Large intestine (tissue), 3 donors: ENCODE measurements around the gene KRT80. TPM values are rescaled to one million over a fixed set of nuclear protein-coding genes. Genes with fewer than 3 reads are reported as not detected.

Source experiments
- DNase-seq, 2 donors: peaks; one replicate each; pipeline versions ENCODE4 v3.0.0 to v3.0.0-alpha.2; 2013
- H3K27ac ChIP-seq: one replicate; pipeline ENCODE4 v1.5.1; 2013; ENCODE audit warnings: low read length
- H3K27me3 ChIP-seq: 2 replicates; pipeline ENCODE4 v1.6.1; 2013; ENCODE audit warnings: low read length; ENCODE audit not compliant: control insufficient read depth, insufficient read depth
- H3K36me3 ChIP-seq: 2 replicates; pipeline ENCODE4 v1.6.1; 2013; ENCODE audit warnings: low read length; ENCODE audit not compliant: control insufficient read depth, insufficient read depth
- H3K4me1 ChIP-seq: one replicate; pipeline ENCODE4 v1.6.1; 2013; ENCODE audit warnings: low read length; ENCODE audit not compliant: control insufficient read depth, insufficient read depth
- H3K4me3 ChIP-seq: one replicate; pipeline ENCODE4 v1.5.1; 2013; ENCODE audit warnings: low read length
- H3K9me3 ChIP-seq: one replicate; pipeline ENCODE4 v1.6.1; 2013; ENCODE audit warnings: mild to moderate bottlenecking, low read depth, low read length, moderate library complexity; ENCODE audit not compliant: control insufficient read depth
- WGBS: methylation state at CpG from one replicate; pipeline ENCODE4 v1.1.5; 2013; ENCODE audit warnings: low lambda C conversion rate; ENCODE audit not compliant: insufficient coverage; 5-methylcytosine and 5-hydroxymethylcytosine counted together
- polyA plus RNA-seq: library from polyadenylated mRNA; unstranded; fragments of 120-200 nt; gene quantifications from one replicate; pipeline ENCODE4 v1.2.1, GENCODE V29; 2013

Gene KRT80
- polyA plus RNA-seq, 1 donor = 0.45 TPM

DNA sequence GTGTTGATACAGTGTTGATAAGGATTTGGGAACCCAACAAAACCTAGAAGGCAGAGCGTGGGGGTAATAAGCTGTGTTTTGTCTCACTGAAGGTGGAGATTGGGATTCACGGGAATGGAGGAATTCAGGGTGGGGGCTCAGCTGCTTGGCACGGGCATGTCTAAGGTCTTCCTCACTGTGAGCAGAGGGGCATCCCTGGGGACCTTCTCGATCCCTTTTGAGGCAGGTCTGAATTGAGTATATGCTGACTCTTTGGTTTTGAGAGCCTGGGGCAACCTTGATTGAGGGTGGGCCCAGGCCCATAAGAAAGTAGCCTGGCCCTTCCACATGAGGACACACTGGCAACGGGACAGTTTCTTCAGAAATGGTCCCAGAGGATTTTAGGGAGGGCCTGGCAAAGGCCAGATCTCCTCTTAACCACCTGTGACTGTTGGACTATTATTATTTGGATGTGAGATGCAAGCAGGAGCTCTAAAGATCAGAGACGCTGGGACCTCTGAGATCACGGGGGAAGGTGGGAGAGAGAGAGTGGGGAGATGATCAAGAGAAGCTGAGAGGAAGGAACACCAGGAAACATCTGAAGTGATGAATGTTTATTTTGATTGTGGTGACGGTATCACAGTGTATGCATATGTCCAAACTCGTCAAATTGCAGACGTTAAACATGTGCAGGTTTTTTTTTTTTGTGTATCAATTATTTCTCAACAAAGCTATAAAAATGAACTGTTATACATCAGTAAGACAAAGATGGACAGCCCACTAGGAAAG is 63.9 kb downstream of the KRT80 start:
- no peak overlapping the region for H3K4me3 ChIP-seq
- H3K9me3 ChIP-seq = no peaks in the 10 kb centered on the region
- H3K27ac ChIP-seq = no peak overlapping the region
- no peaks in the 10 kb centered on the region for H3K4me1 ChIP-seq
- H3K36me3 ChIP-seq = no peaks in the 10 kb centered on the region
- WGBS = 53% methylated on average over 3 of the region's 10 CpGs
- no peak for DNase-seq
- no peaks in the 10 kb centered on the region for H3K27me3 ChIP-seq

DNA sequence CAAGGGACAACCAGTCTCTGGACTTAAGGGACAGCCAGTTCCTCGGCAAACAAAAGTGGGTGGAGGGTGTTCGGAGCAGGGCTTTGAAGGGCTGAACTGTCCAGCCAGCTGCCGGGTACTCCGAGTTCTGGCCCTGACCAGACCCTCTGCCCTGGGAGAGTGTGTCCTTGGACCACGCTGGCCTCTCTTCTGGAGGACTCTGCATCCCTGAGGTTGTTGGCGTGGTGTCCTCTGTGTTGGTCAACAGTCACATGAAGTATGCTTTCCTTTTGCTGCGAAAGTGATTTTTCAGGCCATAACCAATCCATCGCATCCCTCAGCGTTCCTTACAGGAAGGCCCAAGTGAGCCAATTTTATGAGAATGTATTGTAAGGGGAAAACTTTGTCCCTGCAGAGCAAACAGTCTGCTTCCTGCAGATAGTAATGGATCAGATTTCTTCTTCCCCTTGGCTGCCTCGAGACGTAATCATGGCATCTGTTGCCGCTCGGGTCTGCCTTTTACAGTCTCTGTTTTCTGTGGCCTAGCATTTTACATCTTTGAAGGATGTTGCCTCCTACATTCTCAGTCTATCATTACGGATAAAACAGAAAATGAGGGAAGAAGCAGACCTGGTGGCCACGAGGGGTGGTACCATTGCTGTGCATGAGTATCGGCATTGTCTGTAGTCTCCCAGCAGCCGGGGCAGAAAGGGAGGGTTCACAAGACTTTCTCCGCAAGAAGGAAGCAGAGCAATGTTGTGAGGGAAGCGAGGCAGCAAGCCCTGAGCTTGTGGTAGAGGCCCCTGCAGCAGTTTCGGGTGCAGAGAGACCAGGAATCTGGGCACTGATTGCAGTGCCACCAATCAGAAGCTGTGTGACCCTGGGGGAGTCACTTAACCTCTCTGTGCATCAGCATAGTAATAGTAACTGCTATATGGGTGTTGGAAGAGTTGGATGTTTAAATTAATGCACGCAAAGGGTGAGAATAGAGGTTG is 64.9 kb downstream of the KRT80 start:
- peak in 1 of 2 donors; percentile 24 for DNase-seq
- Histone ChIP-seq H3K27ac (no peak overlapping the region), H3K4me3 (no peak overlapping the region), H3K9me3 (no peaks in the 10 kb centered on the region), H3K36me3 (no peaks in the 10 kb centered on the region), H3K4me1 (no peaks in the 10 kb centered on the region), H3K27me3 (no peaks in the 10 kb centered on the region)
- WGBS = 0% methylated on average over 2 of the region's 21 CpGs

DNA sequence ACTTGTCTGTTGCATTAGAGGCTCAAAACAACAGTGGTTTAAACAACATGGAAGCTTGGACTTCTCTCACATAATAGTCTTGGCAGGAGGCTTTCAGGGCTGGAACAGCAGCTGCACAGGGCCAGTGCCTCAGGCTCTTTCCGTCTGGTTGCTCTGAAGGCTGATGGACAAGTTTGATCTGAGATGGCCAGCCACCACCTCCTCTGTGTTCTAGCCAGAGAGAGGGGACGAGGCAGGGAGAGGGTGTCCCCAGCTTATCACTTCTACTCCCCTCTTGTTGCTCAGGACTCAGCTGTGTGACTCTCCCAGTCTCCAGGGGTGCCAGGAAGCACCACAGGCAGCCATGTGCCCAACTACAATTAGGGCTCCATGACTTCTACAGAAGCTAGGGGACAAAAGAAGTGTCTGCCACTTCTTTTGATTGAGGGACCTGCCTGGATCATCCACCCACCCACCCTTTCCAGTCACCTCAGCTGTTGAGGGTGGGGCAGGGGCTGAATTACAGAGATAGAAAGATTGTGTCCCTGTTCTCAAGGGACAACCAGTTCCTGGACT is 65.7 kb downstream of the KRT80 start:
- Histone ChIP-seq H3K4me3 (no peak overlapping the region), H3K36me3 (no peaks in the 10 kb centered on the region), H3K27me3 (no peaks in the 10 kb centered on the region), H3K27ac (no peak overlapping the region), H3K9me3 (no peaks in the 10 kb centered on the region), H3K4me1 (no peaks in the 10 kb centered on the region)
- no CpG with 5 or more reads among the region's 2 CpGs for WGBS
- DNase-seq = no peak

DNA sequence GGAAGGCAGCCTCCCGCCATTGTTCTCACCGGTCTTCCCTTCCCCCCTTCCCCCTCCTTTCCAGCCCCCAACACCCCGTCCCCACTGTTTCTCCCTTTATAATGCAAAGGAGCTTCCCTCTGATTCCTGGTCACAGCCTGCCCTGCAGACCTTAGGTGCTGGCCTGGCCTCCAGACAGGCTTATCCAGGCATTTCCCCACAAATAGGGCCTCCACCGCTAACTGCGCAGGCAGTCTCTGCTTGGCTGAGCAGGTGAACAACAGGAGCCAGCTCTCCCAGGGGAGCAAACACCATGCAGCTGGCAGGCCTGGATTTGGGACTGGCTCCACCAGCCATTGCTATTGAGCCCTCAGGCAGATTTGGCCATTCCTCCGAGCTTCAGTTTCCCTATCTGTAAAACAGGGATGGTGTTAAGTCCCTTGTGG is 66.3 kb downstream of the KRT80 start:
- no peaks in the 10 kb centered on the region for H3K27me3 ChIP-seq
- H3K36me3 ChIP-seq = no peaks in the 10 kb centered on the region
- no peak for DNase-seq
- WGBS = no CpG with 5 or more reads among the region's 6 CpGs
- H3K4me1 ChIP-seq = no peaks in the 10 kb centered on the region
- no peak overlapping the region for H3K4me3 ChIP-seq
- no peak overlapping the region for H3K27ac ChIP-seq
- H3K9me3 ChIP-seq = no peaks in the 10 kb centered on the region

DNA sequence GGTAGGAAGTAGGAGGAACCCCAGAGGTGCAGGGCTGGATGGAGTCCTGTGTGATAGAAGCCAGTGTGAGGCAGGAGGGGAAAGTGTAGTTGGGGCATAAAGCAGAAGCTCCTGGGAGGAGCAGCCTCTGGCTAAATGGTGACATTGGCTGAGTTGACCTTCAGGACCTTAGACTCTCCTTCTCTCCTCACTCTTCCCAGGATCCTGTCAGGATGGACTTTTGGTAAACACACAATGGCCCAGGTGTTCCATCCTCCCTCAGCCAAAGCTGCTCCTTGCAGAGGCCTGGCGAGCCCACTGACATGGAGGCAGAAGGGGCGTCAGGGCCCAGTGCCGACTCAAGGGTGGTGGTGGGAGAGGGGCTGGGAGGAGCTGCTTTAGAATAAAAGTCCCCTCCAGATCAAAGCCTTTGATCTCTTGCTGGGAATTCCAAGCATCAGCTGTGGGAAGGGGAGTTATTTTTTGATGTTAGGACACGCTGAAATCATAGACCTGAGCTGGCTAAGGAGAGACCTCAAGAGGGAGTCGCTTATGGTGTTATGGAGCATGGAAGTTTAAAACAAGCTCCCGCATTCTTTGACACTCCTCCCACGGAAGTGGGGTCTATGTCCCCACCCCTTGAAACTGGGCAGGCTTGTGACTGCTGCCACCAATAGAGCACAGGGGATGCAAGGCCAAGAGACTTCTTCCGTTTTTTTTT is 68.2 kb downstream of the KRT80 start:
- Histone ChIP-seq H3K4me3 (no peak overlapping the region), H3K4me1 (peaks cover 9% of the 10 kb centered on the region), H3K36me3 (no peaks in the 10 kb centered on the region), H3K27ac (no peak overlapping the region), H3K9me3 (no peaks in the 10 kb centered on the region), H3K27me3 (no peaks in the 10 kb centered on the region)
- no peak for DNase-seq
- 44% methylated on average over 2 of the region's 8 CpGs for WGBS

DNA sequence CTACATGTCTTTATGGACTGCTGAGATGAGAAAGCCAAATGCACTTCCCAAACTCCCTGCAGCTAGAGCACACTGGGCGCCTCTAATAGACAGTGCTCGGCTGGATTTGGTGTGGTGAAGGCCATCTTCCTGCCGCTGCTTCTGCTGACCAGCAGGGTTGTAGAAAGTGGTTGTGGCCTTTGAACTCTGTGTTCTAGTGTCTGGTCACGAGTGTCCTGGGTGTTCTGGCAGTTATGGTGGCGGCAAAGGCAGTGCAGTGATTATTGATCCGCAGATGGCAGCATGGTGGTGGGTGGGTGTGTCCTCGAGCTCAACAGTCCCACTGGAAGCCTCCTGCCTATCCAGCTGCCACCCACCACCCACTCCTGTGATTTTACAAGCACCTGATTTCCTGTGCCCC is 68.9 kb downstream of the KRT80 start:
- no peaks in the 10 kb centered on the region for H3K9me3 ChIP-seq
- H3K36me3 ChIP-seq = no peaks in the 10 kb centered on the region
- H3K27ac ChIP-seq = no peak overlapping the region
- H3K4me3 ChIP-seq = no peak overlapping the region
- WGBS = 100% methylated on average over 2 of the region's 7 CpGs
- no peak for DNase-seq
- H3K4me1 ChIP-seq = peaks cover 9% of the 10 kb centered on the region
- H3K27me3 ChIP-seq = no peaks in the 10 kb centered on the region

DNA sequence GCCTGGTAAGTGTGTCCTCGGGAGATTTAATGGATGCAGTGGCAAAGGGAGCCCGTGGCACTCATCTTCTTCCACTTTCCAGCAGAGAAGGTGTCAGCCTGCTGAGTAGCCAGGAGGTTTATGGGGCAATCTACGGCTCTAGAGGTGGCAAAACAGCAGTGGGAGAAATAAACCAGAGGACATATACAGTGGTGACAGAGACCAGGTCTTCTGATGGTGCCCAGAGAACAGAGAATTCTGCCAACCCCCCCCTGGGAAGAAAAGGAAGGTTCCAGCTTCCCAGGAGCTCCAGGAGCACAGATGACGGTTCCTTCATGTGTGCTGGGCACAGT is 69.3 kb downstream of the KRT80 start:
- Histone ChIP-seq H3K4me3 (no peak overlapping the region), H3K27me3 (no peaks in the 10 kb centered on the region), H3K4me1 (peaks cover 9% of the 10 kb centered on the region), H3K27ac (no peak overlapping the region), H3K9me3 (no peaks in the 10 kb centered on the region), H3K36me3 (no peaks in the 10 kb centered on the region)
- DNase-seq = no peak
- no CpG with 5 or more reads among the region's 4 CpGs for WGBS

DNA sequence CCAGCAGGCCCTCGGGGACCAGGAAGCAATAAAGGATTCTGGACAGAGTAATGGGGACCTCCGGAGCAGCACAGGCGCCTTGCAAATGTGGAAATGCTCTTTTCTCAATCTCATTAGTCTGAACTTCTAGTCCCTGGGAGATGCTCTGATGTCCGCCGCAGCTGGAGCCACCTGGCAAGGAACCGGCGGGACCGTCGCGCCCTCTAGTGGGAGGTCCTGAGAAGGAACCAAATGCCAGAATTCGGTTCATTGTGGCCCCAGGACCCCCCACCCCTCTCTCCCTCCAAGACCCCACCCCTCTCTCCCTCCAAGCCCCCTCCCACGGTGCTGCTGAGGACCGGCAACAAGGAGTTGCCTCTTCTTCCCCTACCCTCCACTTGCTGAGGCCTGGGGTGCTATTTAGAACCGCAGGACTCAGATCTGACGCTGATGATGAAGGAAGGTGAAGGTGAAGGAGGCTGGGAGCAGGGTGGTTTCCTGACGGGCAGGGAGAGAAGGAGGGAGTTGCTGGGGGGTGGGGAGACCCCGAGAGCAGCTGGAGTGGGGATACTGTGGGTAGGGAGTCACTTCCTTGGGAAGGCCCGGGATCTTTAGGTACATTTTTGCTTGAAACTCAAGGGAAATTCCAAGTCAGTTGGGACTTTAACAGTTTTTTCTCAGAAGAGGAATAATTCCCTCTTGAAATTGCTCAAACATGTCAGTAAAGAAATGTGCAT is 69.8 kb downstream of the KRT80 start:
- WGBS = no CpG with 5 or more reads among the region's 18 CpGs
- peak; percentile 41 to 55 for DNase-seq
- Histone ChIP-seq H3K4me3 (no peak overlapping the region), H3K4me1 (peaks cover 10% of the 10 kb centered on the region), H3K27me3 (no peaks in the 10 kb centered on the region), H3K9me3 (no peaks in the 10 kb centered on the region), H3K27ac (no peak overlapping the region), H3K36me3 (no peaks in the 10 kb centered on the region)

DNA sequence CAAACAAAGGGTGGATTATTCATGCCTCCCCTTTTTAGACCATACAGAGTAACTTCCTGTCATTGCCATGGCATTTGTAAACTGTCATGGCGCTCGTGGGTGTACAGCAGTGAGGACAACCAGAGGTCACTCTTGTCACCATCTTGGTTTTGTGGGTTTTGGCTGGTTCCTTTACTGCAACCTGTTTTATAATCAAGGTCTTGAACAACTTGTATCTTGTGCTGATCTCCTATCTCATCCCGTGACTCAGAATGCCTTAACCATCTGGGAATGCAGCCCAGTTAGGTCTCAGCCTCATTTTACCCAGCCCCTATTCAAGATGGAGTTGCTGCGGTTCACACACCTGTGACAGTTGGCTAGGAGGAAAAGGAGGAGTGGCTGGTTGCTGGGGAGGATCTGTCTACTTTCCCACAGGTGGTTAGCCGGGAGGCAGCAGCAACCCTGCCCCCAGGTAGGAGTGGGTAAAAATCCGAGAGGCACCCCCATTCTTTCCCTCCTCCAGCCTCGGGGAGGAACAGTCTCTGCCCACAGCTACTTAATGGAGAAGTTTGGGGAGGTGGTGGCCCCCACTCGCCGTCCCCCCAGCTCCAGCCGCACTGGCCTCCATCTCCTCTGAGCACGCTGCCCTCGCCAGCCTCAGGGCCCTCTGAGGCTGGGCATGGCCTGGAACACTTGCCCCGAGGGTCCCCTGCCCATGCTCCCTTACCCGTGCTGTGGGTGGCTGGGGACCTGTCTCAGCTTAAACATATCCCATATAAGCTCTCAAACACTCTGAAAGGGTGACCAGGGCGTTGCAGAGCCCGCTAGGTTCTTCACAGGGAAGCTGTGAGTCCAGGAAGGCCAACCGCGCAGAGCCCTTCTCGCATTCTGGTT is 70.6 kb downstream of the KRT80 start:
- Histone ChIP-seq H3K4me3 (no peak overlapping the region), H3K4me1 (peaks cover 13% of the 10 kb centered on the region), H3K27ac (no peak overlapping the region), H3K27me3 (no peaks in the 10 kb centered on the region), H3K9me3 (no peaks in the 10 kb centered on the region), H3K36me3 (no peaks in the 10 kb centered on the region)
- WGBS = 80% methylated on average over 1 of the region's 19 CpGs
- DNase-seq = no peak
